ENCODE data around the gene NABP2. TPM values are rescaled to one million over a fixed set of nuclear protein-coding genes. Genes with fewer than 3 reads are reported as not detected.

Gene NABP2
- total RNA-seq, 1 experiment from 2014 or later = 49.0 TPM

DNA sequence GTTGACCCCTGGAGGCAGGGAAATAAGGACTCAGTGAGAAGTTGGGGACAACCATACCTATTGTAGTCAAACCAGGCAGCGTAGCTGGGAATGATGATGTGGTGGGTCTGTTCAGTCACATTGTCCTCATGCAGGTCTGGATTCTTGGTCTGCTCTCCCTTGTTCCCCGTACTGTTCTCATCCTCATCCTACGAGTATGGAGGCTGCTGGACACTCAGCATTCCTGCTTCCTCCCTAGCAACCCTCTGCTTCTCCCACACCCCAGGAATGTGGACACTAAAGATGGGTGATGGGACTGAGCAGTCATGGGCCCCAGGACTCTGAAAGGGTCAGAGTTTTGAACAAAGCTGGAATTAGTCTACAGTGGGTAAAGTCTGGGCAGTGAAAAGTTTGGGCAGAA, 45.8 kb upstream of the NABP2 start:
- H3K36me3 Mint-ChIP-seq (ENCODE audit: insufficient read depth in 1 of 3, low read depth in 3 of 3) = peaks cover 50 to 95% (median 85%) of the 10 kb centered on the region in 3 experiments; a peak in 6 of 7 replicates
- no peaks in the 10 kb centered on the region for H3K27me3 Mint-ChIP-seq (ENCODE audit: low read depth)
- no peaks in the 10 kb centered on the region for H3K23me2 ChIP-seq (ENCODE audit: insufficient read length, low read depth, low read length, poor library complexity, severe bottlenecking)
- no peak overlapping the region for H2BK5ac ChIP-seq (ENCODE audit: insufficient read length, low read length)
- no peak overlapping the region for H3K9ac ChIP-seq (ENCODE audit: extremely low read depth, insufficient read length, low read length)
- H4K20me1 ChIP-seq (ENCODE audit: control insufficient read depth, insufficient read depth, insufficient read length) = no peaks in the 10 kb centered on the region
- no peak overlapping the region for H2BK20ac ChIP-seq (ENCODE audit: low read depth, low read length, poor library complexity, severe bottlenecking)
- TF ChIP-seq, protein P1, sequence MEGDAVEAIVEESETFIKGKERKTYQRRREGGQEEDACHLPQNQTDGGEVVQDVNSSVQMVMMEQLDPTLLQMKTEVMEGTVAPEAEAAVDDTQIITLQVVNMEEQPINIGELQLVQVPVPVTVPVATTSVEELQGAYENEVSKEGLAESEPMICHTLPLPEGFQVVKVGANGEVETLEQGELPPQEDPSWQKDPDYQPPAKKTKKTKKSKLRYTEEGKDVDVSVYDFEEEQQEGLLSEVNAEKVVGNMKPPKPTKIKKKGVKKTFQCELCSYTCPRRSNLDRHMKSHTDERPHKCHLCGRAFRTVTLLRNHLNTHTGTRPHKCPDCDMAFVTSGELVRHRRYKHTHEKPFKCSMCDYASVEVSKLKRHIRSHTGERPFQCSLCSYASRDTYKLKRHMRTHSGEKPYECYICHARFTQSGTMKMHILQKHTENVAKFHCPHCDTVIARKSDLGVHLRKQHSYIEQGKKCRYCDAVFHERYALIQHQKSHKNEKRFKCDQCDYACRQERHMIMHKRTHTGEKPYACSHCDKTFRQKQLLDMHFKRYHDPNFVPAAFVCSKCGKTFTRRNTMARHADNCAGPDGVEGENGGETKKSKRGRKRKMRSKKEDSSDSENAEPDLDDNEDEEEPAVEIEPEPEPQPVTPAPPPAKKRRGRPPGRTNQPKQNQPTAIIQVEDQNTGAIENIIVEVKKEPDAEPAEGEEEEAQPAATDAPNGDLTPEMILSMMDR (conservative IDR thresholded peaks at IDR 0.05) = no peak
- H3K14ac ChIP-seq (ENCODE audit: insufficient read depth, low read length) = no peak overlapping the region
- no peaks in the 10 kb centered on the region for H3K27me3 ChIP-seq (ENCODE audit: insufficient read depth, low read length)
- no peaks in the 10 kb centered on the region for H3K4me1 ChIP-seq (ENCODE audit: insufficient read depth, low read length)
- H3K9me3 Mint-ChIP-seq = no peaks in the 10 kb centered on the region
- no peaks in the 10 kb centered on the region for H3K9me3 ChIP-seq (ENCODE audit: control insufficient read depth, low read depth, low read length)
- H4K5ac ChIP-seq (ENCODE audit: insufficient read length, low read depth, low read length) = no peak overlapping the region
- H3K56ac ChIP-seq (ENCODE audit: insufficient read length, low read depth, low read length) = no peak overlapping the region
- DNase-seq = no peak
- no peak overlapping the region for H2BK15ac ChIP-seq (ENCODE audit: low read depth, low read length)
- H4K8ac ChIP-seq (replicated peaks; ENCODE audit: insufficient read length, low read depth, low read length) = no peak overlapping the region
- no peak overlapping the region for H3K18ac ChIP-seq (ENCODE audit: insufficient read length, low read depth, low read length)
- H3K4ac ChIP-seq (ENCODE audit: low read depth, low read length) = no peak overlapping the region
- no peak overlapping the region for H3T11ph ChIP-seq (ENCODE audit: low read length)
- no peaks in the 10 kb centered on the region for H3K79me2 ChIP-seq (ENCODE audit: insufficient read depth, low read length)
- no peak overlapping the region for H3K4me3 Mint-ChIP-seq
- no peak overlapping the region for H4K91ac ChIP-seq (ENCODE audit: insufficient read length, low read depth, low read length)
- no peaks in the 10 kb centered on the region for H3K4me1 Mint-ChIP-seq
- no peak overlapping the region for H2AFZ ChIP-seq (ENCODE audit: low read length)
- H3K27ac Mint-ChIP-seq = peak overlapping the region in 1 of 3 experiments; percentile 49; a peak in 1 of 7 replicates
- H2BK120ac ChIP-seq (ENCODE audit: low read depth, low read length, poor library complexity, severe bottlenecking) = no peak overlapping the region
- WGBS (ENCODE audit: extremely low coverage, insufficient read length, low lambda C conversion rate) = no CpG with 5 or more reads among the region's 3 CpGs
- H3K23ac ChIP-seq (ENCODE audit: insufficient read length, low read depth, low read length) = no peak overlapping the region
- no peak overlapping the region for H2AK5ac ChIP-seq (ENCODE audit: insufficient read length, low read length)
- no peak overlapping the region for H3K4me2 ChIP-seq (ENCODE audit: insufficient read depth, insufficient read length, low read length)
- H3K27ac ChIP-seq (ENCODE audit: insufficient read length, low read depth, low read length) = no peak overlapping the region
- no peaks in the 10 kb centered on the region for H3K79me1 ChIP-seq (ENCODE audit: insufficient read depth, low read depth, low read length, poor library complexity, severe bottlenecking)
- H2BK12ac ChIP-seq (ENCODE audit: insufficient read length, low read depth, low read length) = no peak overlapping the region
